Measurements from ENCODE around the gene KCNQ5.

The KCNQ5 gene

GRCh38 chr6:72704979-72705378, 83.1 kb downstream of the KCNQ5 start:
- Histone ChIP-seq H3F3A (ENCODE audit: insufficient read depth) (no peaks in the 10 kb centered on the region; the same call in 1 of the 2 replicates), H3K9me2 (replicated peaks; ENCODE audit: insufficient read depth, low read length) (no peaks in the 10 kb centered on the region), H3K79me2 (ENCODE audit: insufficient read depth, low read length) (peaks cover 93% of the 10 kb centered on the region), H4K20me1 (ENCODE audit: low read depth, low read length) (peaks cover 4% of the 10 kb centered on the region), H3K27ac (ENCODE audit: low read depth, low read length) (no peak overlapping the region), H3K4me2 (ENCODE audit: low read depth, low read length, poor library complexity, severe bottlenecking) (no peak overlapping the region), H3K9ac (ENCODE audit: low read length) (no peak overlapping the region), H2AFZ (ENCODE audit: low read depth, low read length, severe bottlenecking) (no peak overlapping the region), H3K4me3 (ENCODE audit: insufficient read depth, low read length, poor library complexity, severe bottlenecking) (no peak overlapping the region), H3K27me3 (ENCODE audit: low read length) (no peaks in the 10 kb centered on the region), H3K36me3 (ENCODE audit: low read length) (0 out of 2 replicates have a peak, but pooled peaks cover 4% of the 10 kb centered on the region), H3K9me3 (ENCODE audit: insufficient read depth, low read length) (no peaks in the 10 kb centered on the region)
- TF ChIP-seq CTCF (IDR thresholded peaks at IDR 0.05; ENCODE audit: insufficient read depth, low read length, poor library complexity, severe bottlenecking) (no peak), EZH2phosphoT487 (conservative IDR thresholded peaks at IDR 0.05; ENCODE audit: low read length) (no peak)

DNA sequence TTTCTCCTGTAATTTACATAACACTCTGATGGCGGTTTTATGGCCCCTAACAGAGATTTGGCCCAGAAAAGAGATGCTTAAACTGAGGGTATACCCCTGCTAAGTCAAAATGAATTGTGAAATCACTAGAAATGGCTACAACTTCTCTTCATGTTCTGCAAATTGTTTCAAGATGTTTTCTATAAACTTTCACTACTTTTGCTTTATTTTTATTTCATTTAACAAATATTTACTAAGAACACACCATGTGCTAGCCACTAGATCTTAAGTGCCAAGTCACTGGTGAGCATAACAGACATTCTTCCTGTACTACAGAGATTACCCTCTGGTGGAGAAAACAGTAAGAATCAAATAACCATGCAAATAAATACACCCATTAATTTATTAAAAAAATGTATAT, 87.6 kb downstream of the KCNQ5 start:
- no peak for TF ChIP-seq EZH2phosphoT487 (conservative IDR thresholded peaks at IDR 0.05; ENCODE audit: low read length)
- TF ChIP-seq CTCF (IDR thresholded peaks at IDR 0.05; ENCODE audit: insufficient read depth, low read length, poor library complexity, severe bottlenecking): no peak
- H3K4me3 ChIP-seq (ENCODE audit: insufficient read depth, low read length, poor library complexity, severe bottlenecking): no peak overlapping the region
- H3K9me2 ChIP-seq (replicated peaks; ENCODE audit: insufficient read depth, low read length): no peaks in the 10 kb centered on the region
- H3K27me3 ChIP-seq (ENCODE audit: low read length): no peaks in the 10 kb centered on the region
- H3K4me2 ChIP-seq (ENCODE audit: low read depth, low read length, poor library complexity, severe bottlenecking): no peak overlapping the region
- H3K9me3 ChIP-seq (ENCODE audit: insufficient read depth, low read length): no peaks in the 10 kb centered on the region
- H2AFZ ChIP-seq (ENCODE audit: low read depth, low read length, severe bottlenecking): no peak overlapping the region
- no peak overlapping the region for H3K27ac ChIP-seq (ENCODE audit: low read depth, low read length)
- no peaks in the 10 kb centered on the region; the same call in 1 of the 2 replicates for H3F3A ChIP-seq (ENCODE audit: insufficient read depth)
- no peak overlapping the region for H3K9ac ChIP-seq (ENCODE audit: low read length)
- 0 out of 2 replicates have a peak, but pooled peaks cover 4% of the 10 kb centered on the region for H3K36me3 ChIP-seq (ENCODE audit: low read length)
- H4K20me1 ChIP-seq (ENCODE audit: low read depth, low read length): no peaks in the 10 kb centered on the region; the same call in 1 of the 2 replicates
- peaks cover 67% of the 10 kb centered on the region for H3K79me2 ChIP-seq (ENCODE audit: insufficient read depth, low read length)

GRCh38 chr6:72711731-72712130, 89.9 kb downstream of the KCNQ5 start:
- peaks cover 66% of the 10 kb centered on the region for H3K79me2 ChIP-seq (ENCODE audit: insufficient read depth, low read length)
- H2AFZ ChIP-seq (ENCODE audit: low read depth, low read length, severe bottlenecking): no peak overlapping the region
- no peak overlapping the region for H3K4me3 ChIP-seq (ENCODE audit: insufficient read depth, low read length, poor library complexity, severe bottlenecking)
- H3K27ac ChIP-seq (ENCODE audit: low read depth, low read length): no peak overlapping the region
- no peaks in the 10 kb centered on the region for H3K9me3 ChIP-seq (ENCODE audit: insufficient read depth, low read length)
- no peak for TF ChIP-seq CTCF (IDR thresholded peaks at IDR 0.05; ENCODE audit: insufficient read depth, low read length, poor library complexity, severe bottlenecking)
- no peaks in the 10 kb centered on the region for H3K27me3 ChIP-seq (ENCODE audit: low read length)
- no peak overlapping the region for H3K4me2 ChIP-seq (ENCODE audit: low read depth, low read length, poor library complexity, severe bottlenecking)
- H3K9ac ChIP-seq (ENCODE audit: low read length): no peak overlapping the region
- H3K36me3 ChIP-seq (ENCODE audit: low read length): 0 out of 2 replicates have a peak, but pooled peaks cover 4% of the 10 kb centered on the region
- H3K9me2 ChIP-seq (replicated peaks; ENCODE audit: insufficient read depth, low read length): no peaks in the 10 kb centered on the region
- no peaks in the 10 kb centered on the region; the same call in 1 of the 2 replicates for H4K20me1 ChIP-seq (ENCODE audit: low read depth, low read length)
- no peaks in the 10 kb centered on the region for H3F3A ChIP-seq (ENCODE audit: insufficient read depth)

Data from SU-DHL-6 (cell line).